Measurements from ENCODE around the gene TNFRSF9.

GRCh38 chr1:7919880-7920279 is 20.8 kb downstream of the TNFRSF9 start:
- TF ChIP-seq POLR2AphosphoS5 (IDR thresholded peaks at IDR 0.05): no peak
- TF ChIP-seq POLR2A (IDR thresholded peaks at IDR 0.05): no peak
- TF ChIP-seq CTCF (IDR thresholded peaks at IDR 0.05 in 8 of 11, conservative IDR thresholded peaks at IDR 0.05 in 3 of 11): no peak
